Measurements from ENCODE around the gene ASAP2.

Gene ASAP2

GRCh38 chr2:9205963-9206948 is at the start of gene ASAP2:
TSS of gene ASAP2 (plus strand) at chr2:9206812. CDS start at chr2:9207105, 293 bp downstream.
- peak; percentile 49 to 66 for DNase-seq

- DNase-seq: no peak
Observed at GRCh38 chr2:9158786-9159779, 47.5 kb upstream of the ASAP2 start.

DNA sequence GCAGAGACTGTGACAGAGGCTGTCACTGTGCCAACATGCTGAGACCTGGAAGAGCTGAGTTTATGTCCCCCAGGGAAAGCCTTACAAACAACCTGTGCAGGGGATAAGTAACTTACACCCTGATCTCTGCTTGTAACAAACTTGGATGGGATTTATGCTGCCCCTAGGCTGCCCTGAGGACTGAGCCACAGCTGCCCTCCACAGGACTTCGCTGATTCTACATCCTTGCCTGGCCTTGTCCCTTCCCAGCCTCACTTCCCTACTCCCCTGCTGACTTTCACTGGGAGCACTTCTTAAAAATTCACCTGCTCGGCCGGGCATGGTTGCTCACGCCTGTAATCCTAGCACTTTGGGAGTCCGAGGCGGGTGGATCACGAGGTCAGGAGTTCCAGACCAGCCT is 45.9 kb upstream of the ASAP2 start:
- DNase-seq: no peak

DNA sequence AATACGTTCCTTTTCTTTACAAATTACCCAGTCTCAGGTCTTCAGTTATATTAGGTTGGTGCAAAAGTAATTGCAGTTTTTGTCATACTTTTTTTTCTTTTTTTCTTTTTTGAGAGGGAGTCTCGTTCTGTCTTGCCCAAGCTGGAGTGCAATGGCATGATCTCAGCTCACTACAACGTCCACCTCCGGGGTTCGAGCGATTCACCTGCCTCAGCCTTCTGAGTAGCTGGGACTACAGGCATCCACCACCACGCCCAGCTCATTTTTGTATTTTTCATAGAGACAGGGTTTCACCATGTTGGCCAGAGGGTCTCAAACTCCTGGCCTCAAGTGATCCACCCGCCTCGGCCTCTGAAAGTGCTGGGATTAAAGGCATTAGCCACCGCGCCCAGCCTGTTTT is 43.8 kb upstream of the ASAP2 start:
- no peak for DNase-seq

DNA sequence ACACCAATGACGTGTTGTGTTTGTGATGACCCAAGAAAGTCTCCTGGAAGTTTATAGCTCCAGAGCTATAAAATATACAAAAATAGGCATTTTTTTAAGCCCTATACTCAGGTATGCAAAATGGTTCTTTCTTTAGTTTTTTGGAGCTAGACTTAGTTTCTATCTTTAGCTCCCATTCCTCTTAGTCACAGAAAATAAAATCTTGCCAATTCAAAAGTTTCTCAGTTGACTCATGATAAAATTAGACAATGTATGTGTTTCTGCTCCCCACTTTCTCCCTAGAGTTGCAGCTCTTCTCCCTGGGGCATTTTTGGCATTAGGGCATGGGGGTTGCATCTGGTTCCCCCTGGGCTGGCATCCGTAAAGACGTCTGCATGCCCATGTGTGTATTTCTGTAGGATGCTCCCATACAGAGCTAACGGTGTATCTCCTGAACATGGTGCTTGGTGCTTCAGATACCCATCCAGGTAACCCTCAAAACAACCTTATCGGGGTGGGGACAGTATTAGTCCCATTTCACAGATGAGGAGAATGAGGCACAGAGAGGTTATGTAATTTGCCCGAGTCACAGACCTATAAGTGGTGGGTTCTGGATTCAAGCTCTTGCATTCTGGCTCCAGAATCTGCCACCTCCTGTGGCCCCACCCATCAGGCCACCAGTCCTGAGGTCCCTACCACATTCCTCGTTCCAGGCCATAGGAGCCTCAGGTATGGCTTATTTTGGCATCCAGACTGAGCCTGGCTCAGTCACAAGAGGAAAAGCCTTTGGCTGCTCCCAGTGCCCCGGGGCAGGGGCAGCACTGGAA is 43.1 kb upstream of the ASAP2 start:
- DNase-seq: no peak

DNA sequence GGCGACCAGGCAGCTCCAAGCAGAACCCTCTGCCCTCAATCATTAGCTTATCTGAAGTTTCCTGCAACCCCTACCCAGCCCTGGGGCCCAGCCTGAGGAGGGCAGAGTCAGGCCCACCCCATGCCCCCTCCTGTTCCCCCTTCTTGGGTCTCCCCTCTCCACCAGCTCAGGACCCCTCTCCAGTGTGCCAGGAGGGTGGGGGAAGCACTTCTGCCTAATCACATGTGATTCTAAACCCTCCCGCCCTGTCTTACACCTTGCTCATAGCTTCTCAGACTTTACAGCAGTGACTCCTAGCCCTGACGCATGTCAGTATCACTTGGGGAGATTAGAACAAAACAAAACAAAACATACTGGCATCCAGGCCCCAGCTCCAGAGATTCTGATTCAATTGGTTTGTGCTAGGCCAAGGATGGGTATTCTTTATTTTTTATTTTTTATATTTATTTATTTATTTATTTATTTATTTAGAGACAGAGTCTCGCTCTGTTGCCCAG is 42.5 kb upstream of the ASAP2 start:
- no peak for DNase-seq

GRCh38 chr2:9165625-9166024 is 41.0 kb upstream of the ASAP2 start:
- no peak for DNase-seq

DNA sequence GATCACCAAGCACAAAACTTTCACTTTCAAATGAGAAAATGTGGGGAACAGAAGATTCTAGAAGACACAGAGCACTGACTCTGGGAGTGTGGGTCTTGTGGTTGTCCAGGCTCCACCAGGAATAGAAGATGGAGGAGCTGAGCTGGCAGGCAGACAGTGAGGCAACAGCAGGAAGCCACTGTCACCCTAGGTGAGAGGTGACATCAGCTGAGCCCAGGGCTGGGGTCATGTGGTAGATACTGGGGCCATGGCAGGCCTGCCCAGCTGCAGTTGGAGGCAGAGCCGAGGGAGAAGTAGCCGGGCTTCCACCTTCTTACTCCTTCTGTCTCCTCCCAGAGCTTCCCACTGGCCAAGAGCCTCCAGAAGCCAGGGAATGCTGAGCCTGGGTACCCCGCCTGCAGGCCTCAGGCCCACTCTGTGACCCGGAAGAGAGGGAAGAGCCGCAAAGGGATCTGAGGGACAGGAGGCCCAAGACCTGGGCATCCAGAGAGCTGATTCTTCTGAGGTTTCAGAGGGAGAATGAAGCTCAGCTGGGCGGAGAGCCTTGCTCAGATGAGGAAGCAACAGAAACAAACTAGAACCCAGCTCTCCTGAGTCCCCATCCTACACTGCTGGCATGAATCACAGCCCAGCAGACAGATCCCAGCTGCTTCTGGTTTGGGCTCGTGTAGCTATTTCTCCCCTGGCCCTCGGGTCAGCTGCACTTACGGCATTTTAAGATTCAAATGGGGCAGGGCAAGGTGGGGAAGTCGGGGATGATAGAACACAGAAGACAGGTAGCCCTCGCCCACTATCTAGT is 39.8 kb upstream of the ASAP2 start:
- DNase-seq: no peak

- DNase-seq: no peak
Observed at GRCh38 chr2:9167718-9168657, 38.6 kb upstream of the ASAP2 start.

DNA sequence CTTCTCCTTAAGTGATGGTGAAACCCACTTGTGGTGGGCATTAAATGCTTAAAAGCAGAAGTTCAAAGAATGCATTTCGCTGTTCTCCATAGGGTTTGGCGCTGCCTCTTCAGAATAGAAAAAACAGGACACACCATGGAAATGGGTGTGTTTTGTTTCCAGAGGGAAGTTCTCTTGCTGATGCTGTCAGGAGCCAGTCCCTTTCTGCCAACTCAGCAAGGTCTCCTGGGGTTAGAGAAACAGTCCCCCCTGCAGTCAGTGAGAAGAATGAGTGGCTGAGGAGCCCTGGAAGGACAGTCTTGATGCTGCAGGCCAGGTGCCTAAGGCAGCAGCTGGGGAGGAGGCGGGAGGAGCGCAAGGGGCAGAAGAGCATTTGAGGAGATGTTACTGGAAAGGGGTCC is 37.8 kb upstream of the ASAP2 start:
- DNase-seq: no peak

GRCh38 chr2:9169349-9170107 is 37.1 kb upstream of the ASAP2 start:
- DNase-seq: no peak

- DNase-seq: no peak
Observed at GRCh38 chr2:9170458-9171130, 36.0 kb upstream of the ASAP2 start.

DNA sequence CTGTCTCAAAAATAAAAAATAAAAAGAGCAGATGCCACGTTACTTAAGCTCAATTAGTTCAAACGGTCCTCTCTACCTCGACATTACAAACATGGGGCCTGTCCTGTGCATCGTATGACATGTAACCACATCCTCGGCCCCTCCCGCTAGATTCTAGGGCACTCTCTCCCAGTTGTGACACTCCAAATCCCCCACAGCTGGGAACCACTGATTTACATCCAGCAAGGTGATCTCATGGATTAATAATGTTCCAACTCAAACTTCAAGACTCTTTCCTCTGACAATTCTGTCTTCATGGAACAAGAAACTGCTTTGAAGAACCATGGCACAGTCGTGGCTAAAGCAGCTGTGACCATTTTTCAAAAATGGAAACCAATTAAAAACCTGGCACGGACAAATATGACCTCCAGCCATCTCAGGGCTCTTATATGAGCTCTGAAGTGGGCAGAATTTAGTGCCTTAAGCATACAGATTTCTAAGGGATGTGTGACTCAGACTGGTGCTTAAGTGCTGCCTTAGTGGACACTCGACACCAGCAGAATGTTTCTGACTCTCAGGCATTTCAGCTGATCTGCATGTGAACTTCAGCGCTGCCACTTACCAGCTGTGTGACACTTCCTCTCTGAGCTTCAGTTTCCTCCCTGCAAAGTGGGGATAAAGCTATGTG is 31.7 kb upstream of the ASAP2 start:
- DNase-seq: no peak

DNA sequence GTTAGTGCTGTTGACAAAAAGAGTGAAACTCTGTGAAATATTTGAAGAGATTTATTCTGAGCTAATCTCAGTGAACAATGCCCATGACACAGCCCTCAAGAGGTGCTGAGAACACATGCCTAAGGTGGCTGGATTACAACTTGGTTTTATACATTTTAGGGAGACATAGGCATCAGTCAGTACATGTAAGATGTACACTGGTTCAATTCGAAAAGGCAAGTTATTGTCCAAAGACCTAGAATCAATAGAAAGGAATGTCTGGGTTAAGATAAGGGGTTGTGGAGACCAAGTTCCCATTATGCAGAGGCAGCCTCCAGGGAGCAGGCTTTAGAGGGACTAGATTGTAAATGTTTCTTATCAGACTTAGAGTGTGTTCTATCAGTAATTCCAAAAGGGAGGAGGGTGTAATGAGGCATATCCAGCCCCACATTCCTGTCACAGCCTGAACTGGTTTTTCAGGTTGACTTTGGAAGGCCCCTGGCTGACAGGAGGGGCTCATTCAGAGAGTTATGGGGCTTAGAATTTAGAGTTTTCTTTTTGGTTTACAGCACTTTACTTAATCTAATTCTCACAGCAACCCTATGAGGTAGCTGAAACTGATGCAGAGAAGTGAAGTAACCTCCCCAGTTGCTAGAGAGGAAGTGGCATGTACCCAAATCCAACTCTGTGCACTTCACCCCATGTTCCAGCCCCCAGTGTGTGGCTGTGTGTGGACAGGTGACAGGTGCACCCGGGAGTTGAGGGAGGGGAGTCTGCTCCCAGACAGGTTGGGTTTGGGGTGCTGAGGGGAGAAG is 28.3 kb upstream of the ASAP2 start:
- no peak for DNase-seq

- no peak for DNase-seq
Observed at GRCh38 chr2:9178904-9179571, 27.6 kb upstream of the ASAP2 start.

- no peak for DNase-seq
Observed at GRCh38 chr2:9179572-9180201, 26.9 kb upstream of the ASAP2 start.

Measured in stimulated activated CD4-positive, alpha-beta T cell treated with anti-CD3 and anti-CD28 coated beads, Interleukin-2, amount 100 ng/mL, for 24 hours (primary cell).